GM19193 (cell line): ENCODE results near the gene DFFB.

Experiments used
- POLR2A ChIP-seq: IDR thresholded peaks from 4 replicates; pipeline ENCODE4 v1.6.1; 2011; ENCODE audit not compliant: insufficient read depth, insufficient read length; ENCODE audit errors: extremely low read depth

Gene DFFB

GRCh38 chr1:3912809-3913685, 55.8 kb downstream of the DFFB start:
- no peak for TF ChIP-seq POLR2A

GRCh38 chr1:3914331-3914851, 57.1 kb downstream of the DFFB start:
- TF ChIP-seq POLR2A: no peak

DNA sequence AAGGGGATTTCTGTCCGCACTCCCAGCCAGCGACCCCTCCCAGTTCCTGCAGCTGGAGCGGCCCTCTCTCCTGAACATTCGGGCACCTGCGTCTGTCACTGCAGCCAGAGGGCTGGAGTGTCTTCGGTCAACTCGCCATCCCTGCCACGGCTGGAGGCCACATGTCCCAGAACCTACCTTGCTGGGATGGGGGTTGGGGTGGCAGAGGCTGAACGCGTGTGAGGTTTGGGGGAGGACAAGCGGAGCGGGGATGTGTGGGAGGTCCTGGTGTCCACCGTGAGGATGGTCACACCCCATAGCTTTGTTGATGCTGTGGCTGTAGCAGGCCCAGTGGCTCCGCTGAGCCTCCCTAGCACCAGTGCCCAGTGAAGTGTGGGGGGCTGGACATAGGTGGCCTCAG, 57.6 kb downstream of the DFFB start:
- TF ChIP-seq POLR2A: no peak

- no peak for TF ChIP-seq POLR2A
Observed at GRCh38 chr1:3915551-3916121, 58.4 kb downstream of the DFFB start.

- TF ChIP-seq POLR2A: no peak
Observed at GRCh38 chr1:3917761-3918160, 60.5 kb downstream of the DFFB start.

GRCh38 chr1:3918966-3919611, 61.8 kb downstream of the DFFB start:
- TF ChIP-seq POLR2A: no peak

- TF ChIP-seq POLR2A: no peak
Observed at GRCh38 chr1:3919706-3920105, 62.4 kb downstream of the DFFB start.

DNA sequence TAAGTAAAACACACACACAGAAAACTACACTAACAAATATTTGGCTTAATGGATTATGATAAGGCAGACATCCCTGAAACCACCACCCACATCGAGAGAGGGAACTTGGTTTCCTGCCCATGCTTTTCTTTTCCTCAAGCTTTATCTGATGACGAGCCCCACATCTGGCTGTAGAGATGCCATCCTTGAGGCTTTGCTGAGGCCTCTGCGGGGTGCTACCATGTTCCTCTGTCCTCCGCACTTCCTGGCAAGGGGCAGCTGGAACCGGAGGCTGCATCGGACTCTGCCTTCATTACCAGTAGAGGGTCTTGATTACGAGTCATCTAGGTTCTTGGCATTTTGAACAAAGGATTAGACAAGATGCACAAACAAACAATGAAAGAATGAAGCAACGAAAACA, 64.5 kb downstream of the DFFB start:
- TF ChIP-seq POLR2A: no peak

DNA sequence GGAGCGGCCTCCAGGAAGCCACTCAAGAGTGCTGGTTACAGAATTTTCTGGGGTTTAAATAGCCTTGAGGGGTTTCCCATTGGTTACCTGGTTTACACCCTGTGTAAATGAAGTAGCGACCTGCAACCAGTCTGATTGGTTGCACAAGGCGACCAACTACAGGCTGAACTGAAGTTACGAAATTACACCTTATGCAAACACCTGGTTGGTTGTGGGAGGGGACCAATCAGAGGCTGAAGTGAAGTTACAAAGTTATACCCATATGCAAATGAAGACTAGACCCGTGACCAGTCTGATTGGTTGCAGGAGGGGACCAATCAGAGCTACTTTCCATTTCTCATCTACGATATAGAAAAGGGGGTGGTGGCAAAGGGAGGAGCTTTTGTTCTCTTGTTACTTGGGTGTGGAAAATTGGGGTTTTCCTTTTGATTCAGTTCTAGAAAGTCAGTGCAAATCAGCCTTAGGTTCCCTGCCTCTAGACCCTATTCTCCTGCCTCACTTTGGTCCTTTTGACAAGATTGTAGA, 65.0 kb downstream of the DFFB start:
- no peak for TF ChIP-seq POLR2A

DNA sequence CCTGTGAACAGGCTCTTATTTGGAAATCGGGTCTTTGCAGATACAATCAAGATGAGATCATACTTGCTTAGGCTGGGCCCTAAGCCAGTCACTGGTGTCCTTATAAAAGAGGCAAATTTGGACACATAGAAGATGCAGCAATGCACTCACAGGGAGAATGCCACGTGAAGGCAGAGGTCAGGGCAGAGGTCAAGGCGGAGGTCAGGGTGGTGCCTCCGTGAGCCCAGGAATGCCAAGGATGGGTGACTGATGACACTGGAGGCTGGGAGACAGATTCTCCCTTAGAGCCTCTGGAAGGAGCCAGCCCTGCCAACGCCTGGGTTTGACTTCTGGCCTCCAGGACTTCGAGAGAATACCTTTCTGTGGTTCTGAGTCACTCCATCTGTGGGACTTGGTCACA, 65.6 kb downstream of the DFFB start:
- TF ChIP-seq POLR2A: no peak

DNA sequence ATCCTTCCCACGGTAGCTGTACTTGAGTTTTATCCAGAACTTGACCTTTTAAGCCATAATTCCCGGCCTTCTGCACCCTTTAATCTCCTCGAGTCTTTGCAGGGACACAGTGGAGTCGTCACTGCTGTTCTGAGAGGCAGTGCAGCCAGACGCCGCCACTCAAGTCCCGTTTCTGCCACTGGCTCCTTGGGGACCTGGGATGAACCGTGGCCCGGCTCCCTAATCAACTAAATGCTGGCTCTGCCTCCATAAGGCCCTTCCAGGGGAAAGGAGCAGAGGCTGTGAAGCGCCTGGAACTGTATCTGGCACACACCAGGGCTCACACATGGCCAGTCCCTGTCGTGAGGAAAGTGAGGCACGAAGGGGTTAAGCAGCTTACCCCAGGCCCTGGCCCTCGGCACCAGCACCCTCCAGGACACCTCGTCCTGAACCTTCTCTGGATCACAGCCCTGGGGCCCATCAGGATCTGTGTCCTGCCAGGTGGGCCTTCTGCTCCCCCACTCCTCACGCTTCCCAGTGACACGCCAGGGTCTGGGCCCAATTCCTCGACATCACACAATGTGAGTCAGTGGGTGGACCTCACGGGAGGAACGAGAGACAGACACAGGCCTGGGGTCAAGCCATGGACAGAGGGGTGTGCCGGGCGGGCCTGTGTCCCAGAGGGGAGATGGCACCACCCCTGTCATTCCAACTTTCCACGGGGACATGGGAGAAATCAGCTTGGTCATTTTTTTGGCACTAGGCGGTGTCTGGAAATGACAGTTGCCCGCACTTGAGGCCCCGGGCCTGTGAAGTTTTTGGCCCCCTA, 66.3 kb downstream of the DFFB start:
- no peak for TF ChIP-seq POLR2A

DNA sequence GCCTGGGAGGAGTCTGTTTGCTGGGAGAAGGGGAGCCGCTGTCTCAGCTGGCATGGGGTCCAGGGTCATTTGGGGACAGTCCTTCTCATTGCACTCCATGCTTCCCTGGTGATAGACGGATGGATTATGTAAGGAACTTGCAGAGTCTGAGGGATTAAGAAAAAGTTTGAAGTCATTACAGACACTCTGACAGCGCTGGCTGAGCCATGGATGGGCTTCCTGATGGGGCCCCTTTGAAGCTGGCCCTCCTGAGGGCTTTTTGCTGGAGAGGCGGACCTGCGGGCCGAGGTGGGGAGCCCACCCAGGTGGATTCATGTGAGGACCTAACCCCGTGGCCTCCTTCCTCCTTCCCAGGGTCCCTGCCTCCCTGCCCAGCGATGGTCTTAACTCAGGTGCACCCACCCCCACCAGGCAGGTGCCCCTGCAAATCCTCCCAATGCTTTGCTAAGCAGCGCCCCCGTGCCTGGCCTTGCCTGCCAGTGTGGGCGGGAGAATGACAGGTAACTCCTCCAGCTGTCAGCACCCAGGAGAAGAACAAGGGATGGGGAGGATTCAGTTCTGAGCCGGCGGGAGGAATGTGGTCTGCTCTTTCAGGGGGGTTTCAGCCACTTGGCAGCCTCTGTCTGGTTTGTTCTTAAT, 67.0 kb downstream of the DFFB start:
- TF ChIP-seq POLR2A: no peak

DNA sequence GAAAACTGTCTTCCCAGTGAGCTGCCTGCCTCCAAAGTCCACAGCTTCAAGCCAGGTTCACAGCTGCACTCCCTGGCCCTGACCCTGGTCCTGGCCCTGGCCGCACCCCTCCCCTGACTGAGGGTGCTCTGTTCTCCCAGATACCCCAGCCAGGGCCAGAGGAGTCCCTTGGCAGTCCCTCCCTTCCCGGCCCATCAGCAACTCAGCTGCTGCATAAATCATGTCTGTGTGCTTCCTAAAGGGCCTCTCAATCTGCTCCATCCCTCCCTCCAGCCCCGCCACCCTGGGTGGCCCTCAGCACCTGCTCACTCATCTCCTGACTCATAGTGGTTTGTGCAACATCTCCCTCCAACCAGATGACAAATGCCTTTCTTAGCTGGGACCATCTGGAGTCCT, 67.5 kb downstream of the DFFB start:
- no peak for TF ChIP-seq POLR2A

GRCh38 chr1:3925256-3925655, 68.0 kb downstream of the DFFB start:
- TF ChIP-seq POLR2A: no peak
